HepG2 (cell line): Measurements from ENCODE around the gene RMI2. TPM values are rescaled to one million over a fixed set of nuclear protein-coding genes. Genes with fewer than 3 reads are reported as not detected.

Experiments used
- DNMT3B ChIP-seq: conservative IDR thresholded peaks from 2 replicates; pipeline ENCODE4 v1.6.1; 2016; ENCODE audit warnings: missing biosample characterization, control low read depth
- FOXJ3 ChIP-seq: sonication (generic); formaldehyde crosslinking; IDR thresholded peaks from 2 replicates; pipeline ENCODE4 v1.4.0; 2020; ENCODE audit warnings: missing genetic modification reagents, mild to moderate bottlenecking, borderline replicate concordance
- FOXK1 ChIP-seq: sonication (generic); formaldehyde crosslinking; IDR thresholded peaks from 2 replicates; pipeline ENCODE4 v1.4.0; 2020; ENCODE audit warnings: low read depth, missing genetic modification reagents, borderline replicate concordance
- HOXA3 ChIP-seq: sonication (generic); formaldehyde crosslinking; IDR thresholded peaks from 2 replicates; pipeline ENCODE4 v1.5.0; 2020; ENCODE audit warnings: missing genetic modification reagents
- KDM3A ChIP-seq: IDR thresholded peaks from 2 replicates; pipeline ENCODE4 v1.6.1; 2018; ENCODE audit warnings: low read depth, missing compliant biosample characterization
- MIER2 ChIP-seq: IDR thresholded peaks from 2 replicates; pipeline ENCODE4 v1.6.1; 2016; ENCODE audit warnings: missing biosample characterization, missing genetic modification reagents
- MXD4 ChIP-seq: IDR thresholded peaks from 2 replicates; pipeline ENCODE4 v1.6.1; 2016; ENCODE audit warnings: mild to moderate bottlenecking, missing biosample characterization, missing genetic modification reagents
- MYC ChIP-seq: sonication (generic); formaldehyde crosslinking; IDR thresholded peaks from 2 replicates; pipeline ENCODE4 v1.9.0; 2021; ENCODE audit warnings: missing genetic modification reagents, borderline replicate concordance
- NFIB ChIP-seq: sonication (generic); formaldehyde crosslinking; IDR thresholded peaks from 2 replicates; pipeline ENCODE4 v1.9.0; 2021; ENCODE audit warnings: missing genetic modification reagents, mild to moderate bottlenecking, borderline replicate concordance
- POLR2A ChIP-seq, 2 experiments: IDR thresholded peaks; 2 replicates each; pipeline ENCODE4 v1.6.1; 2011; ENCODE audit warnings: low read depth in 2 of 2, low read length in 2 of 2, mild to moderate bottlenecking in 1 of 2, moderate library complexity in 1 of 2; ENCODE audit not compliant: insufficient read depth in 1 of 2
- RARG ChIP-seq: sonication (generic); formaldehyde crosslinking; IDR thresholded peaks from 2 replicates; pipeline ENCODE4 v1.4.0; 2020; ENCODE audit warnings: low read depth, mild to moderate bottlenecking, missing genetic modification reagents
- SIX4 ChIP-seq: sonication (generic); formaldehyde crosslinking; IDR thresholded peaks from 2 replicates; pipeline ENCODE4 v1.4.0; 2020; ENCODE audit warnings: missing genetic modification reagents
- SOX5 ChIP-seq: IDR thresholded peaks from 2 replicates; pipeline ENCODE4 v1.6.1; 2016; ENCODE audit warnings: borderline replicate concordance
- SRF ChIP-seq: IDR thresholded peaks from 2 replicates; pipeline ENCODE4 v1.6.1; 2011; ENCODE audit warnings: mild to moderate bottlenecking, low read depth, low read length, moderate library complexity
- SRY ChIP-seq: sonication (generic); formaldehyde crosslinking; IDR thresholded peaks from 2 replicates; pipeline ENCODE4 v1.8.0; 2022; ENCODE audit warnings: mild to moderate bottlenecking, missing genetic modification reagents
- STAG1 ChIP-seq: sonication (generic); formaldehyde crosslinking; IDR thresholded peaks from 2 replicates; pipeline ENCODE4 v1.4.0; 2020; ENCODE audit warnings: missing genetic modification reagents
- ZNF225 ChIP-seq: sonication (generic); formaldehyde crosslinking; IDR thresholded peaks from 2 replicates; pipeline ENCODE4 v1.4.0; 2020; ENCODE audit warnings: mild to moderate bottlenecking, missing genetic modification reagents
- ZNF556 ChIP-seq: sonication (generic); formaldehyde crosslinking; IDR thresholded peaks from 2 replicates; pipeline ENCODE4 v1.4.0; 2020; ENCODE audit warnings: mild to moderate bottlenecking, missing genetic modification reagents, borderline replicate concordance
- ZNF557 ChIP-seq: sonication (generic); formaldehyde crosslinking; IDR thresholded peaks from 2 replicates; pipeline ENCODE4 v1.4.0; 2020; ENCODE audit warnings: missing genetic modification reagents
- ZSCAN9 ChIP-seq: IDR thresholded peaks from 2 replicates; pipeline ENCODE4 v1.6.1; 2016; ENCODE audit warnings: borderline replicate concordance
- polyA plus RNA-seq, 8 experiments: library from polyadenylated mRNA; depleted of rRNA in 3 of 8; stranded (reverse) in 7 of 8; unstranded in 1 of 8; fragments of >200 nt; fragmentation: Illumina TruSeq in 4 of 8; extraction: Trizol in 4 of 8; gene quantifications; 2 replicates each; pipeline versions ENCODE4 v1.2.1 to v1.2.3, GENCODE V29; 2011 to 2016; ENCODE audit warnings: low read depth in 4 of 8, missing spikeins in 1 of 8, mixed read lengths in 1 of 8; ENCODE audit not compliant: insufficient read depth in 1 of 8
- total RNA-seq, 5 experiments: library from RNA; depleted of rRNA; stranded (reverse); fragments of >200 nt; fragmentation: Illumina TruSeq; extraction: Trizol; gene quantifications; 2 replicates each; pipeline ENCODE4 v1.2.3, GENCODE V29; 2016; ENCODE audit warnings: low read depth in 1 of 5
- TF ChIP-seq, protein P1 (sequence below): sonication (generic); formaldehyde crosslinking; IDR thresholded peaks from 2 replicates; pipeline ENCODE4 v1.4.0; 2020; ENCODE audit warnings: mild to moderate bottlenecking, missing genetic modification reagents
- TF ChIP-seq, protein P2 (sequence below): sonication (generic); formaldehyde crosslinking; IDR thresholded peaks from 2 replicates; pipeline ENCODE4 v1.4.0; 2020; ENCODE audit warnings: low read depth, mild to moderate bottlenecking, missing genetic modification reagents
- TF ChIP-seq, protein P3 (sequence below): sonication (generic); formaldehyde crosslinking; IDR thresholded peaks from 2 replicates; pipeline ENCODE4 v1.5.0; 2020; ENCODE audit warnings: mild to moderate bottlenecking, missing genetic modification reagents
- TF ChIP-seq, protein P4 (sequence below): fragments of 450-650 bp; IDR thresholded peaks from 2 replicates; pipeline ENCODE4 v1.6.1; 2017; ENCODE audit warnings: mild to moderate bottlenecking

RMI2 gene
- total and polyA plus RNA-seq, 2 of the 13 experiments (the other 11 are each of a cell fraction or from before 2014, with no cell fraction given) = 24.5 to 55.7 TPM

DNA sequence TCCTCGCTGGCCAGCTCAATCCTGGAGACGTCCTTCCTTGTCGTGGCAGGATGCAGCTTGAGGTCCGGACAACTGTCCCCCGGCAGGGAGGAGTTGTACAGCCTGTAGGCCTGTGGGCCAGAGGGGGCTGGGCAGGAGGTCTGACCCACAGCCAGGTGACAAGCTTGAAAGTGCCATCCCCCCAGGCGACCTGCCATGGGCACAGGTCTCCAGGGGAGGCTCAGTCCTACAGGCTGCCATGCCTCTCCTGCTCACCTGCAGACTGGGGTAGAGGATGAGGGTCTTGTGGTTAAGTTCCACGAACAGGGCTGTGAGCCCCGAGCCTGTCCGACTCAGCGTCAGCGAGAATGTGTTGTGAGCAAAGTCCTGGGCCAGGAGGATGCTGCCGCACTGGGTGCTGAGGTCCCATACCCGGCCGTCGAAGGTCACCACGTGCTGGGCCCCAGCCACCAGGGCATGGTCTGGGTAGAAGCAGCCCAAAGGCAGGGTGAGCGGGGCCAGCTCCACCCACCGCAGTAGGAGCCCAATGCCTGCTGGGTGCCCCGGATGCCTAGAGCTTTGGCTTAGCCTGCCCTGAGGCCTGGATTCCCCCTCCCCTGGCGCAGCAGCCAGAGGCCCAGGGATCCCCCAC, 39.8 kb downstream of the RMI2 start (continued):
- TF ChIP-seq RARG (no peak), FOXJ3 (CRISPR knock-in tag) (no peak), ZSCAN9 (no peak), FOXK1 (CRISPR knock-in tag) (no peak), KDM3A (CRISPR knock-in tag) (no peak), SRF (no peak), POLR2A (IDR thresholded peaks at IDR 0.05; ENCODE audit: insufficient read depth in 1 of 2, low read depth in 2 of 2, low read length in 2 of 2) (no peak), ZNF225 (CRISPR knock-in tag) (no peak), MYC (CRISPR knock-in tag) (peak; percentile 61), SRY (0 out of 2 replicates have a peak, but pooled peaks have one; percentile 72), HOXA3 (CRISPR knock-in tag) (no peak), MIER2 (CRISPR knock-in tag) (no peak), SIX4 (CRISPR knock-in tag) (no peak), NFIB (CRISPR knock-in tag) (0 out of 2 replicates have a peak, but pooled peaks have one; percentile 46), ZNF556 (CRISPR knock-in tag) (no peak), STAG1 (CRISPR knock-in tag) (no peak), MXD4 (CRISPR knock-in tag) (no peak), ZNF557 (CRISPR knock-in tag) (no peak), SOX5 (CRISPR knock-in tag) (no peak), DNMT3B (CRISPR knock-in tag) (no peak)
- TF ChIP-seq, protein P1, sequence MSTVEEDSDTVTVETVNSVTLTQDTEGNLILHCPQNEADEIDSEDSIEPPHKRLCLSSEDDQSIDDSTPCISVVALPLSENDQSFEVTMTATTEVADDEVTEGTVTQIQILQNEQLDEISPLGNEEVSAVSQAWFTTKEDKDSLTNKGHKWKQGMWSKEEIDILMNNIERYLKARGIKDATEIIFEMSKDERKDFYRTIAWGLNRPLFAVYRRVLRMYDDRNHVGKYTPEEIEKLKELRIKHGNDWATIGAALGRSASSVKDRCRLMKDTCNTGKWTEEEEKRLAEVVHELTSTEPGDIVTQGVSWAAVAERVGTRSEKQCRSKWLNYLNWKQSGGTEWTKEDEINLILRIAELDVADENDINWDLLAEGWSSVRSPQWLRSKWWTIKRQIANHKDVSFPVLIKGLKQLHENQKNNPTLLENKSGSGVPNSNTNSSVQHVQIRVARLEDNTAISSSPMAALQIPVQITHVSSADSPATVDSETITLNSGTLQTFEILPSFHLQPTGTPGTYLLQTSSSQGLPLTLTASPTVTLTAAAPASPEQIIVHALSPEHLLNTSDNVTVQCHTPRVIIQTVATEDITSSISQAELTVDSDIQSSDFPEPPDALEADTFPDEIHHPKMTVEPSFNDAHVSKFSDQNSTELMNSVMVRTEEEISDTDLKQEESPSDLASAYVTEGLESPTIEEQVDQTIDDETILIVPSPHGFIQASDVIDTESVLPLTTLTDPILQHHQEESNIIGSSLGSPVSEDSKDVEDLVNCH = no peak
- TF ChIP-seq, protein P2, sequence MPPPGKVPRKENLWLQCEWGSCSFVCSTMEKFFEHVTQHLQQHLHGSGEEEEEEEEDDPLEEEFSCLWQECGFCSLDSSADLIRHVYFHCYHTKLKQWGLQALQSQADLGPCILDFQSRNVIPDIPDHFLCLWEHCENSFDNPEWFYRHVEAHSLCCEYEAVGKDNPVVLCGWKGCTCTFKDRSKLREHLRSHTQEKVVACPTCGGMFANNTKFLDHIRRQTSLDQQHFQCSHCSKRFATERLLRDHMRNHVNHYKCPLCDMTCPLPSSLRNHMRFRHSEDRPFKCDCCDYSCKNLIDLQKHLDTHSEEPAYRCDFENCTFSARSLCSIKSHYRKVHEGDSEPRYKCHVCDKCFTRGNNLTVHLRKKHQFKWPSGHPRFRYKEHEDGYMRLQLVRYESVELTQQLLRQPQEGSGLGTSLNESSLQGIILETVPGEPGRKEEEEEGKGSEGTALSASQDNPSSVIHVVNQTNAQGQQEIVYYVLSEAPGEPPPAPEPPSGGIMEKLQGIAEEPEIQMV (CRISPR knock-in tag) = no peak
- TF ChIP-seq, protein P3, sequence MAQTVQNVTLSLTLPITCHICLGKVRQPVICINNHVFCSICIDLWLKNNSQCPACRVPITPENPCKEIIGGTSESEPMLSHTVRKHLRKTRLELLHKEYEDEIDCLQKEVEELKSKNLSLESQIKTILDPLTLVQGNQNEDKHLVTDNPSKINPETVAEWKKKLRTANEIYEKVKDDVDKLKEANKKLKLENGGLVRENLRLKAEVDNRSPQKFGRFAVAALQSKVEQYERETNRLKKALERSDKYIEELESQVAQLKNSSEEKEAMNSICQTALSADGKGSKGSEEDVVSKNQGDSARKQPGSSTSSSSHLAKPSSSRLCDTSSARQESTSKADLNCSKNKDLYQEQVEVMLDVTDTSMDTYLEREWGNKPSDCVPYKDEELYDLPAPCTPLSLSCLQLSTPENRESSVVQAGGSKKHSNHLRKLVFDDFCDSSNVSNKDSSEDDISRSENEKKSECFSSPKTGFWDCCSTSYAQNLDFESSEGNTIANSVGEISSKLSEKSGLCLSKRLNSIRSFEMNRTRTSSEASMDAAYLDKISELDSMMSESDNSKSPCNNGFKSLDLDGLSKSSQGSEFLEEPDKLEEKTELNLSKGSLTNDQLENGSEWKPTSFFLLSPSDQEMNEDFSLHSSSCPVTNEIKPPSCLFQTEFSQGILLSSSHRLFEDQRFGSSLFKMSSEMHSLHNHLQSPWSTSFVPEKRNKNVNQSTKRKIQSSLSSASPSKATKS (CRISPR knock-in tag) = no peak
- TF ChIP-seq, protein P4, sequence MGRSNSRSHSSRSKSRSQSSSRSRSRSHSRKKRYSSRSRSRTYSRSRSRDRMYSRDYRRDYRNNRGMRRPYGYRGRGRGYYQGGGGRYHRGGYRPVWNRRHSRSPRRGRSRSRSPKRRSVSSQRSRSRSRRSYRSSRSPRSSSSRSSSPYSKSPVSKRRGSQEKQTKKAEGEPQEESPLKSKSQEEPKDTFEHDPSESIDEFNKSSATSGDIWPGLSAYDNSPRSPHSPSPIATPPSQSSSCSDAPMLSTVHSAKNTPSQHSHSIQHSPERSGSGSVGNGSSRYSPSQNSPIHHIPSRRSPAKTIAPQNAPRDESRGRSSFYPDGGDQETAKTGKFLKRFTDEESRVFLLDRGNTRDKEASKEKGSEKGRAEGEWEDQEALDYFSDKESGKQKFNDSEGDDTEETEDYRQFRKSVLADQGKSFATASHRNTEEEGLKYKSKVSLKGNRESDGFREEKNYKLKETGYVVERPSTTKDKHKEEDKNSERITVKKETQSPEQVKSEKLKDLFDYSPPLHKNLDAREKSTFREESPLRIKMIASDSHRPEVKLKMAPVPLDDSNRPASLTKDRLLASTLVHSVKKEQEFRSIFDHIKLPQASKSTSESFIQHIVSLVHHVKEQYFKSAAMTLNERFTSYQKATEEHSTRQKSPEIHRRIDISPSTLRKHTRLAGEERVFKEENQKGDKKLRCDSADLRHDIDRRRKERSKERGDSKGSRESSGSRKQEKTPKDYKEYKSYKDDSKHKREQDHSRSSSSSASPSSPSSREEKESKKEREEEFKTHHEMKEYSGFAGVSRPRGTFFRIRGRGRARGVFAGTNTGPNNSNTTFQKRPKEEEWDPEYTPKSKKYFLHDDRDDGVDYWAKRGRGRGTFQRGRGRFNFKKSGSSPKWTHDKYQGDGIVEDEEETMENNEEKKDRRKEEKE = no peak
